Smooth muscle cell (in vitro differentiated cells): Measurements from ENCODE around the gene TXNRD2. TPM values are rescaled to one million over a fixed set of nuclear protein-coding genes. Genes with fewer than 3 reads are reported as not detected.

ENCODE experiments used
- DNase-seq: peaks from one replicate; lab custom pipeline; 2025; ENCODE audit not compliant: unreplicated experiment; lab: John Stamatoyannopoulos, UW
- H2AFZ ChIP-seq: fragments of 200-600 bp; sonication (generic); 2 replicates; pipeline ENCODE4 v1.6.0; 2016; ENCODE audit warnings: antibody characterized with exemption, low read depth, mild to moderate bottlenecking
- H3F3A ChIP-seq: fragments of 200-600 bp; sonication (generic); 2 replicates; pipeline ENCODE4 v1.6.0; 2017; ENCODE audit warnings: antibody characterized with exemption, low read depth
- H3K27ac ChIP-seq: fragments of 200-600 bp; sonication (generic); 2 replicates; pipeline ENCODE4 v1.5.1; 2016; ENCODE audit warnings: low read depth, mild to moderate bottlenecking
- H3K27me3 ChIP-seq: fragments of 200-600 bp; sonication (generic); 2 replicates; pipeline ENCODE4 v1.6.1; 2016; ENCODE audit warnings: low read depth, mild to moderate bottlenecking
- H3K36me3 ChIP-seq: fragments of 200-600 bp; sonication (generic); 2 replicates; pipeline ENCODE4 v1.5.1; 2016; ENCODE audit warnings: low read depth
- H3K4me1 ChIP-seq: fragments of 200-600 bp; sonication (generic); 2 replicates; pipeline ENCODE4 v1.5.1; 2016; ENCODE audit warnings: low read depth
- H3K4me2 ChIP-seq: fragments of 200-600 bp; sonication (generic); 2 replicates; pipeline ENCODE4 v1.6.0; 2016; ENCODE audit warnings: mild to moderate bottlenecking
- H3K4me3 ChIP-seq: fragments of 200-600 bp; sonication (generic); 2 replicates; pipeline ENCODE4 v1.5.1; 2016; ENCODE audit warnings: mild to moderate bottlenecking
- H3K79me2 ChIP-seq: fragments of 200-600 bp; sonication (generic); 2 replicates; pipeline ENCODE4 v1.6.0; 2016; ENCODE audit warnings: low read depth, mild to moderate bottlenecking
- H3K9ac ChIP-seq: fragments of 200-600 bp; sonication (generic); 2 replicates; pipeline ENCODE4 v1.6.0; 2016; ENCODE audit warnings: low read depth
- H3K9me3 ChIP-seq: fragments of 200-600 bp; sonication (generic); replicated peaks from 2 replicates; pipeline ENCODE4 v1.5.1; 2016; ENCODE audit warnings: low read depth
- H4K20me1 ChIP-seq: fragments of 200-600 bp; sonication (generic); 2 replicates; pipeline ENCODE4 v1.6.0; 2016; ENCODE audit warnings: low read depth
- CTCF ChIP-seq: fragments of 200-600 bp; sonication (generic); IDR thresholded peaks from 2 replicates; pipeline ENCODE4 v1.5.1; 2017; ENCODE audit warnings: borderline replicate concordance, mild to moderate bottlenecking, antibody characterized with exemption; ENCODE audit not compliant: insufficient read depth, poor library complexity, severe bottlenecking
- WGBS: methylation state at CpG from one replicate; pipeline ENCODE4 v1.1.7; 2016; ENCODE audit warnings: low lambda C conversion rate; 5-methylcytosine and 5-hydroxymethylcytosine counted together
- polyA plus RNA-seq: library from polyadenylated mRNA; unstranded; fragments of >200 nt; fragmentation: Nextera tagmentation; extraction: Ambion mirVana; gene quantifications from 2 replicates; pipeline ENCODE4 v1.2.1, GENCODE V29; 2016
- total RNA-seq: library from RNA; depleted of rRNA; stranded (reverse); fragments of >200 nt; gene quantifications from 2 replicates; pipeline ENCODE4 v1.2.3, GENCODE V29; 2014

TXNRD2 gene
- total and polyA plus RNA-seq, 2 experiments from 2014 or later: 3.2 TPM; not detected in 1

DNA sequence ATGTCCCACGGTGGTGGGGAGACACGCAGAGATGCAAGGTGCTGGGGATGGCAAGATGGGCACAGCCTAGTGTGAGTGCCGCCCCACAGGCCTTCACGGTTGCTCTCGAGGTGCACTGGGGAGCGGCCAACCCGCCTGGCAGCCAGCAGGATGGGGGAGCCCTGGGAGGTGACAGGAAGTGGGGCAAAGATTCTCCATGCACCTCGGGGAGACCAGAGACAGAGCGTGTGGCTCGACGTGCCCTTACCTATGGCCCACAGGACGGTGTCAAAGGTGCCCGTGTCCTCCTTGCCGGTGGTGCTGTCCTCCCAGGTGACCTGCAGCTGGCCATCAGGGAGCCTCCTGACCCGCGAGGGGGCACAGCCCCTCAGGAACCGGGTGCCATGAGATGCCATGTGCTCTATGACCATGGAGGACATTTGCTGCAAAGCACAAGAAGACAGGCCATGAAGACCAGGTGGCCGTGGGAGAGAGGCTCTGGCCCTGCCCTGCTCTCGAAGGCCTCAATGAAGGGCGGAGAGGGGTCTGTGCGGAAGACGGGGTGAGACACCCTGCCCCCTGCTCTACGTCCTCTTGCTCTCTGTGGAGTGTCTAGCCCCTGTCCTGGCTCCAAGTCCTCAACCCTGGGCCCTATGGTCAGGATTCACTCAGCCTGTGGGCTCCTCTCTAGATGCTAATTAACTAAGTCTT is 46.3 kb downstream of the TXNRD2 start:
- Histone ChIP-seq H3K4me2 (no peak overlapping the region), H4K20me1 (no peaks in the 10 kb centered on the region), H3F3A (no peaks in the 10 kb centered on the region), H3K79me2 (no peaks in the 10 kb centered on the region), H3K27ac (no peak overlapping the region), H3K9me3 (no peaks in the 10 kb centered on the region), H2AFZ (no peak overlapping the region), H3K27me3 (no peaks in the 10 kb centered on the region), H3K4me3 (no peak overlapping the region), H3K4me1 (peaks cover 22% of the 10 kb centered on the region), H3K9ac (no peak overlapping the region), H3K36me3 (no peaks in the 10 kb centered on the region)
- DNase-seq: no peak
- WGBS: 93% methylated on average over 21 of the region's 23 CpGs
- no peak for TF ChIP-seq CTCF

DNA sequence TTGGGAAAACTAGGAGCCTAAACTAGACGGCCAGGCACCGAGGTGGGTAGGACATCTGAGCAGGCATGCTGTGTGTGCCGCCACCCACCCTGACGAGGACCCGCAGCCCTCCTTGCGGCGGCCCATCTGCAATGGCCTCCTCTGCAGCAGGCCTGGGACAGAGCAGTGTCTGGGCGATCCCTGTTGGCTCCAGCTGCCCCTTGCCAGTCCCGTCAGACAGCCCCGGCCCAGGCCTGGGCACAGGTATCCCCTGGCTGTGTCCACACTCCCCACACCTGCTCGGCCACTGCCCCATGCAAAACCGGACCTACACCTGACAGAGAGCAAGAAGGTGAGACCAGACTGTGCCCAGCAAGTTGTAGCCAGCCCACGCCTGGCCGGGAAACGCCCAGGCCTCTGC is 48.3 kb downstream of the TXNRD2 start:
- Histone ChIP-seq H3K27ac (no peak overlapping the region), H3K4me1 (peaks cover 22% of the 10 kb centered on the region), H3K27me3 (no peaks in the 10 kb centered on the region), H3K9ac (no peak overlapping the region), H3K79me2 (no peaks in the 10 kb centered on the region), H3K9me3 (no peaks in the 10 kb centered on the region), H3F3A (no peaks in the 10 kb centered on the region), H4K20me1 (no peaks in the 10 kb centered on the region), H2AFZ (no peak overlapping the region), H3K4me2 (no peak overlapping the region), H3K4me3 (no peak overlapping the region), H3K36me3 (no peaks in the 10 kb centered on the region)
- TF ChIP-seq CTCF: no peak
- WGBS: 89% methylated on average over 15 of the region's 15 CpGs
- DNase-seq: no peak

- H3F3A ChIP-seq: no peaks in the 10 kb centered on the region
- H3K9ac ChIP-seq: no peak overlapping the region
- no peak for TF ChIP-seq CTCF
- H3K9me3 ChIP-seq: no peaks in the 10 kb centered on the region
- H3K79me2 ChIP-seq: no peaks in the 10 kb centered on the region
- H3K4me2 ChIP-seq: no peak overlapping the region
- WGBS: 81% methylated on average over 13 of the region's 13 CpGs
- DNase-seq: no peak
- H3K27ac ChIP-seq: no peak overlapping the region
- H4K20me1 ChIP-seq: no peaks in the 10 kb centered on the region
- H3K4me1 ChIP-seq: peaks cover 22% of the 10 kb centered on the region
- H3K27me3 ChIP-seq: no peaks in the 10 kb centered on the region
- H3K4me3 ChIP-seq: no peak overlapping the region
- no peaks in the 10 kb centered on the region for H3K36me3 ChIP-seq
- no peak overlapping the region for H2AFZ ChIP-seq
Measured at GRCh38 chr22:19892925-19893324, 48.7 kb downstream of the TXNRD2 start.
